Epithelial cell of proximal tubule (primary cell): ENCODE results near the gene XPNPEP1. TPM values are rescaled to one million over a fixed set of nuclear protein-coding genes. Genes with fewer than 3 reads are reported as not detected.

Experiments used
- DNase-seq: peaks from one replicate; pipeline ENCODE4 v3.0.0-alpha.2; 2011; ENCODE audit warnings: low read depth
- H3K4me3 ChIP-seq: 2 replicates; pipeline ENCODE4 v1.5.1; 2011; ENCODE audit warnings: low read depth, mild to moderate bottlenecking, low read length
- CTCF ChIP-seq: conservative IDR thresholded peaks from 2 replicates; pipeline ENCODE4 v1.5.1; 2012; ENCODE audit warnings: low read depth, mild to moderate bottlenecking, low read length
- total RNA-seq: library from RNA; depleted of rRNA; stranded (reverse); fragments of >200 nt; gene quantifications from 2 replicates; pipeline ENCODE4 v1.2.3, GENCODE V29; 2015

The XPNPEP1 gene
- total RNA-seq, 1 donor from 2014 or later, result 191 TPM

DNA sequence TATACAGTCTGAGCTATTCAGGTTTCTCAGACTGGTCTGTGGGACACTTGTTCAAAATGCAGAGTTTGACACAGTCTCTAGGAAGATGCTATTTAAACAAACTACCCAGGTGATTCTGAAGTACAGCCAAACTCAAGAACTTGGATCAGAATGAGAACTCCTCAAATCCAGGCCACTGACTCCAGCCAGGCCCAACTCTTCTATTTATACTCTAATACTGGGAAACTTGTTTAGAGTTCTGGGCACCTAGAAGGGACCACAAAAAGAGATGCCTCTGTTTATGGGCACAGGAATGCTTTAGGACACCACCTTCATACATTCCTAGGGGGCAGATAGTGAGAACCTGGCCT, 44.4 kb upstream of the XPNPEP1 start:
- DNase-seq, result no peak
- TF ChIP-seq CTCF, result no peak
- H3K4me3 ChIP-seq, result no peak overlapping the region

DNA sequence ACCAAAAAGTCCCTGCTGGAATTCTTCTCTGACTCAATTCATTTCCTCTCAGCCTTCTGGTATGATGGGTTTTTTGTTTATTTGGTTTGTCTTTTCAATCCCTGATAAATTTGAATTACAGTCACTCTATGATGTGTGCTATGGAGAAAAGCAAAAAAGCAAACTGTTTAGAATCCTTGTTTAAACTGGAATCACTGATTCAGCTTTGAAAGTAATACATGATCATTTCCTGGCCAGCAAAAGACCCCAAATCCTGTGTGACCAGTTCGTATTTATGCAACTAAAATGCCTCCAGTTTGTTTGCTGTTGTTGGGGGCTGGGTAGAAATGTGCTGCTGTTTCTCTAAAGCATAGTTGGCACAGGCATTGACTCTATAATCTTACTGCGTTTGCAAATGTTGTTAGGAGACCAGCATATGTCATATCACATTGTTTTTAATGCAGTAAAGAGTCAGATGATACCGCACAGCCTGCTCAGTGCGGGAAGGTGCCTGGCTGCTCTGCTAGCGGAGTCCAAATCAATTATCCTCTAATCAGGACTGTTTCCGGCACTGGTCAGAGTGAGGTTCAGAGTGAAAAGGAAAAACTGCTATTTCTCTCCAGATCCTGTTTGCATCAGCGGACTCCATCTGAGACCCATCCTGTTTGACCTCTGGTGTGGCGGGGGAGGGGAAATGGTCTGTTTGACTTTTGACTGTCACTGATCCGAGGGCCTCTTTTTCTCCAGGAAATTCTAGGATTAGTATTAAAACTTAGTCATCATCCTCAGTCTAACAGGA, 43.8 kb upstream of the XPNPEP1 start:
- no peak for TF ChIP-seq CTCF
- no peak overlapping the region for H3K4me3 ChIP-seq
- DNase-seq, result no peak

GRCh38 chr10:109964318-109964717, 41.0 kb upstream of the XPNPEP1 start:
- TF ChIP-seq CTCF, result no peak
- H3K4me3 ChIP-seq, result no peak overlapping the region
- DNase-seq, result no peak

GRCh38 chr10:109963439-109963838, 40.1 kb upstream of the XPNPEP1 start:
- no peak for TF ChIP-seq CTCF
- H3K4me3 ChIP-seq, result no peak overlapping the region
- no peak for DNase-seq

- H3K4me3 ChIP-seq, result no peak overlapping the region
- no peak for DNase-seq
- no peak for TF ChIP-seq CTCF
These were observed 38.9 kb upstream of the XPNPEP1 start for GRCh38 chr10:109962247-109962646.

- H3K4me3 ChIP-seq, result no peak overlapping the region
- DNase-seq, result no peak
- no peak for TF ChIP-seq CTCF
These were observed 38.1 kb upstream of the XPNPEP1 start for GRCh38 chr10:109961174-109962001.
